PFSK-1 (cell line): ENCODE results near the gene WDR70.

ENCODE experiments used
- FOXP2 ChIP-seq: optimal IDR thresholded peaks from 2 replicates; pipeline ENCODE3; 2011; ENCODE audit warnings: borderline replicate concordance, control low read depth, inconsistent platforms; ENCODE audit not compliant: insufficient read depth; ENCODE audit errors: extremely low read length, extremely low read depth
- POLR2AphosphoS5 ChIP-seq: IDR thresholded peaks from 2 replicates; pipeline ENCODE4 v1.6.1; 2012; ENCODE audit warnings: low read depth, mild to moderate bottlenecking, control low read depth, low read length, moderate library complexity
- REST ChIP-seq, 2 experiments: IDR thresholded peaks; 2 replicates each; pipeline versions ENCODE4 v1.6.1 to v1.8.0; 2011 to 2012; ENCODE audit warnings: low read depth in 2 of 2, low read length in 2 of 2, control low read depth in 1 of 2, inconsistent platforms in 1 of 2, mild to moderate bottlenecking in 1 of 2, moderate library complexity in 1 of 2; ENCODE audit not compliant: insufficient read depth in 1 of 2
- SIN3A ChIP-seq: IDR thresholded peaks from 2 replicates; pipeline ENCODE4 v1.6.1; 2012; ENCODE audit warnings: mild to moderate bottlenecking, low read length, moderate library complexity, borderline replicate concordance; ENCODE audit not compliant: insufficient read depth
- TAF1 ChIP-seq: IDR thresholded peaks from 2 replicates; pipeline ENCODE4 v1.6.1; 2012; ENCODE audit warnings: low read length, control low read depth, borderline replicate concordance; ENCODE audit not compliant: insufficient read depth

GRCh38 chr5:37786416-37786815, 407.3 kb downstream of the WDR70 start:
- no peak for TF ChIP-seq POLR2AphosphoS5
- no peak for TF ChIP-seq REST (IDR thresholded peaks at IDR 0.05; ENCODE audit: insufficient read depth in 1 of 2, low read depth in 2 of 2, low read length in 2 of 2)
- TF ChIP-seq SIN3A: no peak
- TF ChIP-seq FOXP2: no peak
- TF ChIP-seq TAF1: no peak
